ENCODE data around the gene LRFN2. TPM values are rescaled to one million over a fixed set of nuclear protein-coding genes. Genes with fewer than 3 reads are reported as not detected.

Gene LRFN2
- total and polyA plus RNA-seq, 4 donors, result 0.01 to 0.06 TPM; not detected in 2

- Histone ChIP-seq H3K27ac (ENCODE audit: low read depth in 1 of 2, low read length in 1 of 2) (no peak overlapping the region), H3K9me3 (ENCODE audit: control insufficient read depth in 4 of 4, insufficient read depth in 3 of 4, low read length in 3 of 4) (no peaks in the 10 kb centered on the region), H3K9ac (ENCODE audit: insufficient read depth in 1 of 2, low read length in 2 of 2) (no peak overlapping the region), H3K4me1 (ENCODE audit: control insufficient read depth in 5 of 5, insufficient read depth in 5 of 5, low read length in 5 of 5) (no peaks in the 10 kb centered on the region), H3K36me3 (ENCODE audit: control insufficient read depth in 4 of 4, insufficient read depth in 4 of 4, low read length in 4 of 4) (no peaks in the 10 kb centered on the region), H3K27me3 (ENCODE audit: control insufficient read depth in 3 of 3, insufficient read depth in 3 of 3, low read length in 2 of 3) (peaks cover 0 to 12% (median 0%) of the 10 kb centered on the region in 3 donors), H3K4me3 (no peak overlapping the region)
- WGBS, 2 donors, result 74 to 82% methylated on average over 5 of the region's 5 CpGs
- no peak for TF ChIP-seq CTCF (IDR thresholded peaks at IDR 0.05; ENCODE audit: control extremely low read depth, extremely low read depth)
- no peak for ATAC-seq (ENCODE audit: insufficient read depth, low FRiP score)
- no peak for DNase-seq
These were observed 130.7 kb downstream of the LRFN2 start for GRCh38 chr6:40456390-40457013.

- Histone ChIP-seq H3K36me3 (ENCODE audit: control insufficient read depth in 4 of 4, insufficient read depth in 4 of 4, low read length in 4 of 4) (no peaks in the 10 kb centered on the region), H3K4me3 (no peak overlapping the region), H3K27me3 (ENCODE audit: control insufficient read depth in 3 of 3, insufficient read depth in 3 of 3, low read length in 2 of 3) (peaks cover 0 to 12% (median 0%) of the 10 kb centered on the region in 3 donors), H3K9ac (ENCODE audit: insufficient read depth in 1 of 2, low read length in 2 of 2) (no peak overlapping the region), H3K27ac (ENCODE audit: low read depth in 1 of 2, low read length in 1 of 2) (no peak overlapping the region), H3K4me1 (ENCODE audit: control insufficient read depth in 5 of 5, insufficient read depth in 5 of 5, low read length in 5 of 5) (no peaks in the 10 kb centered on the region), H3K9me3 (ENCODE audit: control insufficient read depth in 4 of 4, insufficient read depth in 3 of 4, low read length in 3 of 4) (no peaks in the 10 kb centered on the region)
- WGBS, 2 donors, result 77 to 82% methylated on average over 1 of the region's 1 CpG
- ATAC-seq (ENCODE audit: insufficient read depth, low FRiP score) (no peak), DNase-seq (no peak)
- TF ChIP-seq CTCF (IDR thresholded peaks at IDR 0.05; ENCODE audit: control extremely low read depth, extremely low read depth), result no peak
These were observed 131.3 kb downstream of the LRFN2 start for GRCh38 chr6:40455686-40456389.

GRCh38 chr6:40450483-40450882, 136.7 kb downstream of the LRFN2 start:
- no peaks in the 10 kb centered on the region for H3K9me3 ChIP-seq (ENCODE audit: control insufficient read depth in 4 of 4, insufficient read depth in 3 of 4, low read length in 3 of 4)
- WGBS, 2 donors, result 77 to 85% methylated on average over 4 of the region's 4 CpGs
- peaks cover 0 to 12% (median 0%) of the 10 kb centered on the region in 3 donors for H3K27me3 ChIP-seq (ENCODE audit: control insufficient read depth in 3 of 3, insufficient read depth in 3 of 3, low read length in 2 of 3)
- ATAC-seq (ENCODE audit: insufficient read depth, low FRiP score) (no peak), DNase-seq (no peak)
- H3K4me3 ChIP-seq, result no peak overlapping the region
- TF ChIP-seq CTCF (IDR thresholded peaks at IDR 0.05; ENCODE audit: control extremely low read depth, extremely low read depth), result no peak
- no peaks in the 10 kb centered on the region for H3K4me1 ChIP-seq (ENCODE audit: control insufficient read depth in 5 of 5, insufficient read depth in 5 of 5, low read length in 5 of 5)
- H3K9ac ChIP-seq (ENCODE audit: insufficient read depth in 1 of 2, low read length in 2 of 2), result no peak overlapping the region
- H3K27ac ChIP-seq (ENCODE audit: low read depth in 1 of 2, low read length in 1 of 2), result no peak overlapping the region
- no peaks in the 10 kb centered on the region for H3K36me3 ChIP-seq (ENCODE audit: control insufficient read depth in 4 of 4, insufficient read depth in 4 of 4, low read length in 4 of 4)

Measured in lung (tissue), 12 donors.